Mesothelial cell of epicardium (in vitro differentiated cells): ENCODE data around the gene SLC66A1. TPM values are rescaled to one million over a fixed set of nuclear protein-coding genes. Genes with fewer than 3 reads are reported as not detected.

Experiments used
- DNase-seq, 2 experiments: peaks; one replicate each; pipeline ENCODE4 v3.0.0; 2021; ENCODE audit warnings: low spot score in 2 of 2; ENCODE audit not compliant: unreplicated experiment in 2 of 2
- H3K27ac Mint-ChIP-seq: 2 replicates; pipeline ENCODE4 v1.8.0; 2021; ENCODE audit warnings: mixed read lengths
- H3K27me3 Mint-ChIP-seq: 2 replicates; pipeline ENCODE4 v1.8.0; 2021; ENCODE audit warnings: low read depth, mixed read lengths
- H3K36me3 Mint-ChIP-seq: 2 replicates; pipeline ENCODE4 v1.8.0; 2021; ENCODE audit warnings: mixed read lengths
- H3K4me1 Mint-ChIP-seq: 2 replicates; pipeline ENCODE4 v1.8.0; 2021; ENCODE audit warnings: mixed read lengths
- H3K4me3 Mint-ChIP-seq: 2 replicates; pipeline ENCODE4 v1.8.0; 2021; ENCODE audit warnings: mild to moderate bottlenecking, moderate library complexity, mixed read lengths
- H3K9me3 Mint-ChIP-seq: 2 replicates; pipeline ENCODE4 v1.8.0; 2021; ENCODE audit warnings: mixed read lengths
- CTCF ChIP-seq: fragments of 200-600 bp; sonication (generic); IDR thresholded peaks from one replicate; pipeline ENCODE4 v1.5.0; 2021; ENCODE audit warnings: antibody characterized with exemption; ENCODE audit not compliant: unreplicated experiment
- total RNA-seq: library from RNA; stranded (reverse); gene quantifications from 3 replicates; pipeline ENCODE4 v1.2.1, GENCODE V29; 2021

SLC66A1 gene
- total RNA-seq, 1 donor from 2014 or later = 20.9 TPM

GRCh38 chr1:19322481-19322880 lies 10.4 kb downstream of the SLC66A1 start:
- no peak for TF ChIP-seq CTCF
- no peak overlapping the region for H3K4me3 Mint-ChIP-seq
- DNase-seq = no peak
- H3K9me3 Mint-ChIP-seq = no peaks in the 10 kb centered on the region
- no peaks in the 10 kb centered on the region for H3K4me1 Mint-ChIP-seq
- no peaks in the 10 kb centered on the region for H3K27me3 Mint-ChIP-seq
- H3K36me3 Mint-ChIP-seq = peaks cover 16% of the 10 kb centered on the region
- H3K27ac Mint-ChIP-seq = no peak overlapping the region

GRCh38 chr1:19323987-19324664 lies 12.0 kb downstream of the SLC66A1 start:
- no peak for DNase-seq
- Mint-ChIP-seq H3K27me3 (no peaks in the 10 kb centered on the region), H3K9me3 (no peaks in the 10 kb centered on the region), H3K27ac (no peak overlapping the region), H3K36me3 (peaks cover 15% of the 10 kb centered on the region), H3K4me1 (no peaks in the 10 kb centered on the region), H3K4me3 (no peak overlapping the region)
- TF ChIP-seq CTCF = no peak

- no peak overlapping the region for H3K27ac Mint-ChIP-seq
- H3K4me1 Mint-ChIP-seq = no peaks in the 10 kb centered on the region
- H3K9me3 Mint-ChIP-seq = no peaks in the 10 kb centered on the region
- H3K36me3 Mint-ChIP-seq = peaks cover 13% of the 10 kb centered on the region
- no peak for DNase-seq
- no peak for TF ChIP-seq CTCF
- no peak overlapping the region for H3K4me3 Mint-ChIP-seq
- H3K27me3 Mint-ChIP-seq = no peaks in the 10 kb centered on the region
These were observed 12.5 kb downstream of the SLC66A1 start for GRCh38 chr1:19324665-19324990.

GRCh38 chr1:19325368-19325957 lies 13.3 kb downstream of the SLC66A1 start:
- H3K27ac Mint-ChIP-seq = no peak overlapping the region

GRCh38 chr1:19325958-19326747 lies 14.0 kb downstream of the SLC66A1 start:
- Mint-ChIP-seq H3K27me3 (no peaks in the 10 kb centered on the region), H3K9me3 (no peaks in the 10 kb centered on the region), H3K36me3 (peaks cover 14% of the 10 kb centered on the region), H3K4me1 (no peaks in the 10 kb centered on the region), H3K4me3 (no peak overlapping the region), H3K27ac (no peak overlapping the region)
- no peak for TF ChIP-seq CTCF
- DNase-seq = no peak

More at GRCh38 chr1:19325368-19325957, 13.3 kb downstream of the SLC66A1 start:
- H3K4me1 Mint-ChIP-seq = no peaks in the 10 kb centered on the region
- no peaks in the 10 kb centered on the region for H3K27me3 Mint-ChIP-seq
- H3K36me3 Mint-ChIP-seq = peaks cover 14% of the 10 kb centered on the region
- H3K4me3 Mint-ChIP-seq = no peak overlapping the region
- no peak for DNase-seq
- no peak for TF ChIP-seq CTCF
- no peaks in the 10 kb centered on the region for H3K9me3 Mint-ChIP-seq
